Testis (tissue), 2 donors: Measurements from ENCODE around the gene COMP.

Experiments used
- CTCF ChIP-seq, 3 experiments: fragments of 450-650 bp in 2 of 3; fragments of 200-600 bp in 1 of 3; sonication (generic) in 1 of 3; IDR thresholded peaks; one replicate each; pipeline ENCODE4 v1.5.1; 2016 to 2019; ENCODE audit warnings: antibody characterized with exemption in 3 of 3, mild to moderate bottlenecking in 2 of 3, moderate library complexity in 1 of 3
- POLR2A ChIP-seq: fragments of 450-650 bp; IDR thresholded peaks from one replicate; pipeline ENCODE4 v1.6.1; 2017; ENCODE audit warnings: antibody characterized with exemption, mild to moderate bottlenecking, moderate library complexity

- no peak for TF ChIP-seq POLR2A
- no peak for TF ChIP-seq CTCF (IDR thresholded peaks at IDR 0.05)
These were observed 8.4 kb upstream of the COMP start for GRCh38 chr19:18799389-18799970.
